ENCODE data around the gene ZNF483.
A peak's percentile ranks its signal among the peaks of the same experiment; 100 is the strongest.

Gene ZNF483

GRCh38 chr9:111598733-111599091 is 73.7 kb downstream of the ZNF483 start:
- peak overlapping the region; percentile 78 for H3K4me3 ChIP-seq (replicated peaks; ENCODE audit: insufficient read depth, low read length)

DNA sequence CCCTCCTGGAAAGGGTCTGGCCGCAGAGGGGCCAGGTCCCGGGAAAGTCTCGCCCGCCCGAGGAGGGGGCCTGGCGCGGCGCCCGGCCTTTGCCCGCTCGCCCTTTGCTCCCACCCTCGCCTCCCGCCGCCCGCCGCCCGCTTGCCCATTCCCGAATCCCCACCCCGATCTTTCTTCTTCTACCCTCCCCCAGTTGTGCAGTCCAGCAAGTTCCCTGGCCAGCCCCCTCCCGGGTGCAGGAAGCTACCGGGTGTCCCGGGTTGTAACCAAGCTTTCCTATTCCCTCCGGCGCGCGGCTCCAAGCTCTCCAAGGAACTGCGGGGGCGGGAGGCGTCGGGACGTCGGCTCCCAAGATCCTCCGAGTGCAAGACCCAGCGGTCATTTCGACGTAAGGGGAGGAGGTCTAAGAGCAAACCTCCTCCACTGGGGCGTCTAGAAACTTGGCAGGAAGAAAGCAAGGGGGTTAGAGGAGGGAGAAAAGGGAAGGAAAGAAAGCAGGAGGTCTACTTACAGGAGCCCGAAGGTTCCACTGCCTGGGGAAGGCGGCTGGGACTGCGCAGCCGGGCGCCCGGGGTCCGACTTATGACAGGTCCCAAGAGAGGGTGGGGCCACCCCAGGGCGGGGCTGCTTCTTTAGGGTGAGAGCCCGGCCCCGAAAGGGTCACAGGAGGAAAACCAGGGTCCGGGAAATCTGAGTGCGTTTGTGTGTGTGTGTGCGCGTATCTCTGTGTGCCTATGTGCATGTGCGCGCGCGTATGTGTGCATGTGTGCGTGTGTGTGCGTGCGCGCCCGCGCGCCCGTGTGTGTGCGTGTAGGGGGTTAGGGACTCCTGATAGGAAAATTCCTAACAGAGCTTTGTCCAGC is 74.3 kb downstream of the ZNF483 start, which contains the start of gene PTGR1:
Gene PTGR1 (minus strand): TSS at position 556 of the 863 bp plus-strand sequence. CDS start 2,225 bp downstream, outside the sequence.
- Histone ChIP-seq H3K4me3 (replicated peaks; ENCODE audit: insufficient read depth, low read length) (peak within 1 kb of the TSS; percentile 78), H3K27ac (replicated peaks) (peak within 1 kb of the TSS; percentile 48), H3K27me3 (ENCODE audit: insufficient read depth, poor library complexity, severe bottlenecking) (no peaks in the 10 kb centered on the region)
- peak; percentile 65 to 73 for DNase-seq (ENCODE audit: low read depth in 1 of 2, low spot score in 1 of 2)
- TF ChIP-seq REST (IDR thresholded peaks at IDR 0.05; ENCODE audit: insufficient replicate concordance, low read depth): no peak
- TF ChIP-seq, protein P1, sequence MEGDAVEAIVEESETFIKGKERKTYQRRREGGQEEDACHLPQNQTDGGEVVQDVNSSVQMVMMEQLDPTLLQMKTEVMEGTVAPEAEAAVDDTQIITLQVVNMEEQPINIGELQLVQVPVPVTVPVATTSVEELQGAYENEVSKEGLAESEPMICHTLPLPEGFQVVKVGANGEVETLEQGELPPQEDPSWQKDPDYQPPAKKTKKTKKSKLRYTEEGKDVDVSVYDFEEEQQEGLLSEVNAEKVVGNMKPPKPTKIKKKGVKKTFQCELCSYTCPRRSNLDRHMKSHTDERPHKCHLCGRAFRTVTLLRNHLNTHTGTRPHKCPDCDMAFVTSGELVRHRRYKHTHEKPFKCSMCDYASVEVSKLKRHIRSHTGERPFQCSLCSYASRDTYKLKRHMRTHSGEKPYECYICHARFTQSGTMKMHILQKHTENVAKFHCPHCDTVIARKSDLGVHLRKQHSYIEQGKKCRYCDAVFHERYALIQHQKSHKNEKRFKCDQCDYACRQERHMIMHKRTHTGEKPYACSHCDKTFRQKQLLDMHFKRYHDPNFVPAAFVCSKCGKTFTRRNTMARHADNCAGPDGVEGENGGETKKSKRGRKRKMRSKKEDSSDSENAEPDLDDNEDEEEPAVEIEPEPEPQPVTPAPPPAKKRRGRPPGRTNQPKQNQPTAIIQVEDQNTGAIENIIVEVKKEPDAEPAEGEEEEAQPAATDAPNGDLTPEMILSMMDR (IDR thresholded peaks at IDR 0.05; ENCODE audit: insufficient read depth, low read length): no peak

More at GRCh38 chr9:111598733-111599091, 73.7 kb downstream of the ZNF483 start:
- DNase-seq (ENCODE audit: low read depth in 1 of 2, low spot score in 1 of 2): peak in 1 of 2 experiments; percentile 20
- TF ChIP-seq POLR2AphosphoS5 (IDR thresholded peaks at IDR 0.05; ENCODE audit: low read depth) (no peak), SPI1 (IDR thresholded peaks at IDR 0.05; ENCODE audit: borderline replicate concordance, low read depth) (no peak), GABPA (IDR thresholded peaks at IDR 0.05; ENCODE audit: low read depth) (no peak), REST (IDR thresholded peaks at IDR 0.05; ENCODE audit: insufficient replicate concordance, low read depth) (no peak)
- TF ChIP-seq, protein P1 (IDR thresholded peaks at IDR 0.05; ENCODE audit: insufficient read depth, low read length): no peak
- peak overlapping the region; percentile 48; the same call in 1 of the 2 replicates for H3K27ac ChIP-seq (replicated peaks)
- no peaks in the 10 kb centered on the region for H3K27me3 ChIP-seq (ENCODE audit: insufficient read depth, poor library complexity, severe bottlenecking)

DNA sequence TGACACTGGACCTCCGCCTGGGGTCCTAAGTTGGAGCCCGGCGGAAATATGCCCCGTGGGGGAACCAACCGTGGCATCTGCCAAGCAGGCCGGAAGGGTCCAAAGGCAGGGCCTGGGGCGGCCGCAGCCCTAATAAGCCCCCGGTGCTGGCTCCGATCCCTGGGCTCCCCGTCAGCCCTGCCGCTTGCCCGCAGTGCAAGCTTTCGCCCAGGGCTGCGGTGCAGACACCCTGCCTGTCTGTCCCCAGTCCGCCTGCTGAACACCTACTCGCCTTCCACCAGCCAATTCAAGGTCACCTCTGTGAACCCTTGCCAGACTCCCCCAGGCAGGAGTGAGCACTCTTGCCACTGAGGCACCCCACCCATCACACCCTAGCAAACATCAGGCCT is 75.0 kb downstream of the ZNF483 start:
- H3K4me3 ChIP-seq (replicated peaks; ENCODE audit: insufficient read depth, low read length): peak overlapping the region; percentile 78
- DNase-seq (ENCODE audit: low read depth in 1 of 2, low spot score in 1 of 2): no peak
- H3K27me3 ChIP-seq (ENCODE audit: insufficient read depth, poor library complexity, severe bottlenecking): no peaks in the 10 kb centered on the region
- no peak for TF ChIP-seq SPI1 (IDR thresholded peaks at IDR 0.05; ENCODE audit: borderline replicate concordance, low read depth)
- no peak for TF ChIP-seq POLR2AphosphoS5 (IDR thresholded peaks at IDR 0.05; ENCODE audit: low read depth)
- TF ChIP-seq, protein P1 (IDR thresholded peaks at IDR 0.05; ENCODE audit: insufficient read depth, low read length): no peak
- TF ChIP-seq REST (IDR thresholded peaks at IDR 0.05; ENCODE audit: insufficient replicate concordance, low read depth): no peak
- TF ChIP-seq GABPA (IDR thresholded peaks at IDR 0.05; ENCODE audit: low read depth): no peak
- H3K27ac ChIP-seq (replicated peaks): peak overlapping the region; percentile 48; the same call in 1 of the 2 replicates

All from HL-60 (cell line).